ENCODE results near the gene DIS3L2.
"Not testable (repeated sequence)": the region's sequence is repeated elsewhere in the genome, so short reads cannot be mapped to it uniquely, and the experiment has no call there.

DIS3L2 gene

DNA sequence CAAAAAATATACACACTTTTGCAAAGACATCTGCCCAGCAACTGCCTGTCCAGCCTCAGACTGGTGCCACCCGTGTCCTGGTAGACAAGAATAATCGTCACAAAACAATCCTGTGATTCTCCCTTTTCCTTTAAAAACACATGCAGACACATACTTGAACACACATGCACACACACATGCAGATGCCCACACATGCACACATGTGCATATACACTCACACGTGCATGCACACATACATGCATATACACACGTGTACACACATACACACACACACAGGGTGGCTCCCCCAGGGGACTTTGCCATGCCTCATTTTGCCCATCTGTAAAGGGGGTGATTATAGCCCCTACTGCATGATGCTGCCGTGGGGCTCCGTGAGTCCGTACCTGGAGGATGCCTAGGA lies 392.1 kb downstream of the DIS3L2 start:
- DNase-seq, result no peak

DNA sequence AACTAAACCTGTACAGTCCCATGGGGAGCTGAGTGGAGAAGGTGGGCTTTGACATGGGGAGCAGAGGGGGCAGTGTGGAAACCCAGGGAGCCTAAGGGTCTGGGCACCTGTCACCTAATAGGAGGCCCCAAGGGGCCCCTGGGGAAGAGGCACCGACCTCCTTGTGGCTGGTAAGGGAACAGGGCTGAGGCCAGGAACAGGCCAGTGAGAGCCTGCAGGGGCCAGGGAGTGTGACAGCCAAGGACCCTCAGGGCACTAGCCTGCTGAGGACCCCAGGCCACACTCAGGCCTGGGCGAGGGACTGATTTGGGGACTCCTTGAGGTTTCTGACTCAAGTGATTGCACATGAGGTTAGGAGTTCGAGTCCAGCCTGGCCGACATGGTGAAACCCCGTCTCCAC lies 392.6 kb downstream of the DIS3L2 start:
- no peak for DNase-seq

GRCh38 chr2:232361646-232362045 lies 400.1 kb downstream of the DIS3L2 start:
- no peak for DNase-seq

- DNase-seq, result no peak
Observed at GRCh38 chr2:232362174-232362900, 400.8 kb downstream of the DIS3L2 start.

GRCh38 chr2:232363064-232363783 lies 401.7 kb downstream of the DIS3L2 start:
- not testable (repeated sequence) for DNase-seq

DNA sequence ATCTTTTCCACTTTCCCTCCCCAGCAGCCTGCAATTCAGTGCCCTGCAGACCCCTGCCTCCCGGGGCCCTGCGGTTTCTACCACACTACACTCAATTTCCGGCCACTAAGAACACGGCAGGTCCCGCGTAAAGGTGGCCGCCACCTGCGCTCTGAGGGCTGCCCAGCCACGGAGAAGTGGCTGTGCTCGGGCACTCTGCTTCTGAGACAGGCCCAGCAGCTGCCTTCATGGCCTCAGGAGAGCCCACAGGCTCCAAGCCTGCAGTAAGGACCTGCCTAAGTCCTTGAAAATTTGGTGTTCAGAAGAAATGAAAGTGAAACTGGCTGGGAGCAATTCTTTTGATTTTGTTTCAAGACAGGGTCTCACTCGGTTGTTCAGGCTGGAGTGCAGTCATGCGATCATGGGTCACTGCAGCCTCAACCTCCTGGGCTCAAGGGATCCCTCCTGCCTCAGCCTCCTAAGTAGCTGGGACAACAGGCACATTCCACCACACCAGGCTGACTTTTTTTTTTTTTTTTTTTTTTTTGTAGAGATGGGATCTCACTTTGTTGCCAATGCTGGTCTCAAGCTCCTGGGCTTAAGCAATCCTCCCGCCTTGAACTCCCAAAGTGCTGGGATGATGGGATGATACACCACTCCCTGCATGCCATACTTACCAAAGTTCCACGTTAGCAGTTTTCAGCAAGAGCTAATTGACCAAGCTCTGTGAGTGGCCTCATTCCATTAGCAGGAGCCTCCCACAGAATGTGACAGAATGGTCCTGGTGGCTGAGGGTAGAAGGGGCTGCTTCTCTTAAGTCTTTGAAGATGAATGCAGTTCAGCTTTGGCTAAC lies 402.5 kb downstream of the DIS3L2 start:
- DNase-seq, result no peak

GRCh38 chr2:232364806-232365594 lies 403.5 kb downstream of the DIS3L2 start:
- not testable (repeated sequence) for DNase-seq

DNA sequence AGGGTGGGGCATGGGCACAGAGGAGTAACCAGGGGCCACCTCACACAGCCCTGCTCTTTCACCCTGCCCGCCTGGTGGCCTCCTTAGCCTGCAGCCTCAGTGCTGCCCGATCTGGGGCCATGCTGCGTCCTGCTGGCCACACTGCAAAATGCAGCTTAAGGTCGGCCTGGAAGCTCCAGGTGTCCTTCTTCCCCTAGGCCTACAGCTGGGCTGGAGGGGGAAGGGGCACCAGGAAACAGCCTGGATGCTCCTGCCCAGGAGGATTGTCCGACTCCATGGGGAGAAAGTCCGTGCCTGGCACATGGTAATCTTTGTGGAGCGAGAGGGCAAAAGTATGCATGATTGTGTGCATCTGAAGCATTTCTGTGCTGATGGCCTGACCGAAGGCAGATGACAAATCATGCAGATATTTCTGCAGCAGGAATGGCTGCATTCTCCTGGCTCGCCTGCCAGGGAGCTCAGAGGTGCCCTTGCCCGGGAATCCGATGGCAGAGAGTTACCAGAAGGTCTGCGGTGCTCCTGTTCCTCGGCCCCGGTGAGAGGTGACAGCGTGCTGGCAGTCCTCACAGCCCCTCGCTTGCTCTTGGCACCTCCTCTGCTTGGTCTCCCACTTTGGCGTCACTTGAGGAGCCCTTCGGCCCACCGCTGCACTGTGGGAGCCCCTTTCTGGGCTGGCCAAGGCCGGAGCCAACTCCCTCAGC lies 404.3 kb downstream of the DIS3L2 start:
- DNase-seq, result peak in 1 of 2 experiments; percentile 0

- DNase-seq, result not testable (repeated sequence)
Observed at GRCh38 chr2:232366461-232366860, 404.9 kb downstream of the DIS3L2 start.

GRCh38 chr2:232367016-232367415 lies 405.5 kb downstream of the DIS3L2 start:
- DNase-seq, result no peak

- DNase-seq, result no peak
Observed at GRCh38 chr2:232367591-232368233, 406.2 kb downstream of the DIS3L2 start.

DNA sequence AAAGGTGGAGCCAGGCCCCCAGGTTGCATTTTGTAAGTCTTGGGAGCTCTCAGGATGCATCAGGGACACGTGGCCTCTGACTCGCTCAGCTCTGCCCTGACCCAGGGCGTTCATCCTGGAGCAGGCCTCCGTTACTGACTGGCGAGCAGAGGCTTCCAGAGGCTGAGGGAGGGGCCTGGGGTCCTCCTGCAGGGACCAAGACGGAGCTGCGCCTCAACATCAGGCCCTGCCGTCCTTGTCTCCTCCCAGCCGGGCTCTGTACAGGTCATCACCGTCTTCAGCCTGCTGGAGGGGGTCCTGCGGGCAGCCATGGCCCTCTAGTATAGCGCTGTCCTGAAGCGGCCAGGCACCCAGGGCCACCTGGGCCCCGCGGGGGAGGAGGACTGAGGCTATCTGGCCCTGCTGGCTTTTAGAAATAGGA lies 406.8 kb downstream of the DIS3L2 start:
- no peak for DNase-seq

GRCh38 chr2:232369126-232369951 lies 407.8 kb downstream of the DIS3L2 start:
- no peak for DNase-seq

DNA sequence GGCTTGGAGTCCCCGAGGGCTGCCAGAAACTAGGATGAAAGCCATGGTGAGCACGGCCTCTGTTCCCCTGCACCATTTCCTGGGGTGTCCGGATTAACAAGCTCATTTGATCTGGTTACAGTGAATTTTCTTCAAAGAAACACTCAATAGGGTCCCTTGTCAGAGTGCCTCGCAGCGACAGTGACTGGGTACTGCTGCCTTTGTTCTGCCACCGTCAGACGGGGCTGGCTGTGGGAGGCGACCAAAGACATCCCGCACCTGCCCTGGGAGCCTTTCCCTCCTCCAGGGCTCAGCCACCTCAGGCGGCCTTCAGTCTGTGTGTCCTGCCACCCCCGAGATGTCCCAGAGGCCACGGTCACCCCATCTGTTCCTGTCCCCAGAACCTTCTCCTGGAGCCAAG lies 408.5 kb downstream of the DIS3L2 start:
- not testable (repeated sequence) for DNase-seq

- DNase-seq, result no peak
Observed at GRCh38 chr2:232372231-232373208, 411.0 kb downstream of the DIS3L2 start.

GRCh38 chr2:232374356-232374755 lies 412.8 kb downstream of the DIS3L2 start:
- DNase-seq, result no peak

DNA sequence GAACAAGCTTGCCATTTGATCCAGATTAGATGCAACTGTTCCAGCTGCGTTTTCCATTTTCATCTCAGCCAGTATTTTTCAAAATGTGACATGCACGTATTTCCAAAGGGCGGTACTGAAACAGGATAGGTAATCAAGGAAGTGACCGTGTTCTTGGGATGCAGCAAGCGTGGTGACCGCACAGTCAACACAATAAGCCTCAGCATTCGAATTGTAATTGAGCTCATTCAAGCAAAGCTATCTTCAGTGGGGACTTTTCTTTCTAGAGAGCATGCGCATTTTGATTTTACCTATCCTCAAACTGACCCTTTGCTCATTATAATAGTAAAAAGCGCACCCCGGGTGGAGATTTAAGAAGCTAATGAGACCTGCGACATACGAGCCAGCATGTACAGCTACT lies 413.7 kb downstream of the DIS3L2 start:
- no peak for DNase-seq

DNA sequence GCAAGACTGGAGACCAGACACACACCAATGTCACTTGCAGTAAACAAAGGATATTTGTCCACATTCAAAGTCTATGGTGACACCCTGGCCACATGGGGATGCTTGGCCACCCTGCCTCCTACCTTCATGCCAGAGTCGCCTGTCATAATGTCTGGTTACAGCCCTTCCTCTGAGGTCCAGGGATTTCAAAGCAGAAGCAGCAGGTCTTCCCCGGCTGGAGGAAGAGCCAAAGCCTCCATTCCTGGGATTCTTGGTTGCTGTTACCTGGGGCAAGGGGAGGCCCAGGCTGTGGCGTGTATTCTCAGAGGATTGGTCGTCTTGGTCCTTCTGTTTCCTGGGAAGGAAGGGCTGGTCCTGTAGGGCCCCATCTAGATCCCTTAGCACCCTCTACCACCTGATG lies 414.7 kb downstream of the DIS3L2 start:
- DNase-seq, result no peak

- no peak for DNase-seq
Observed at GRCh38 chr2:232376713-232377112, 415.2 kb downstream of the DIS3L2 start.

Data from Kasumi-1 (cell line).